ENCODE data around the gene CNN2. TPM values are rescaled to one million over a fixed set of nuclear protein-coding genes. Genes with fewer than 3 reads are reported as not detected.

Gene CNN2
- total and polyA plus RNA-seq, 2 of the 13 experiments (the other 11 are each of a cell fraction or from before 2014, with no cell fraction given), result 63.6 to 70.0 TPM

GRCh38 chr19:1073063-1073955, 46.9 kb downstream of the CNN2 start:
- DNase-seq (ENCODE audit: low spot score) (no peak), FAIRE-seq (no peak), ATAC-seq (no peak)
- Histone ChIP-seq H3K36me3 (replicated peaks in 1 of 2; ENCODE audit: control insufficient read depth in 1 of 2, insufficient read depth in 2 of 2, low read length in 2 of 2) (no peaks in the 10 kb centered on the region; a peak in 1 of 5 replicates), H3K4me1 (ENCODE audit: insufficient read depth, low read length) (peaks cover 29% of the 10 kb centered on the region), H4K20me1 (ENCODE audit: insufficient read depth, low read length) (peaks cover 3% of the 10 kb centered on the region; the same call in 1 of the 2 replicates), H3K4me3 (replicated peaks in 1 of 3; ENCODE audit: insufficient read depth in 1 of 3, low read depth in 2 of 3, low read length in 3 of 3) (no peak overlapping the region), H3K27me3 (ENCODE audit: control insufficient read depth in 1 of 2, insufficient read depth in 2 of 2, low read length in 2 of 2) (no peaks in the 10 kb centered on the region), H3K9ac (ENCODE audit: insufficient read depth, low read depth, low read length) (no peak overlapping the region), H2AFZ (ENCODE audit: low read length) (no peak overlapping the region), H3K27ac (ENCODE audit: extremely low read length, insufficient read depth, low read length) (no peak overlapping the region), H3K4me2 (ENCODE audit: low read depth, low read length) (no peak overlapping the region), H3K9me3 (ENCODE audit: low read length) (no peaks in the 10 kb centered on the region), H3K79me2 (ENCODE audit: insufficient read depth, low read length) (no peaks in the 10 kb centered on the region)
- ChIA-PET POLR2A (no interaction called here), CTCF (ENCODE audit: low intra/inter-chr PET ratio, low total read pairs) (no interaction called here)
- TF ChIP-seq NR2C2 (CRISPR knock-in tag; IDR thresholded peaks at IDR 0.05; ENCODE audit: borderline replicate concordance) (0 out of 2 replicates have a peak, but pooled peaks have one; percentile 21), ZMAT5 (CRISPR knock-in tag; IDR thresholded peaks at IDR 0.05; ENCODE audit: borderline replicate concordance, low read depth) (no peak), NR2F6 (IDR thresholded peaks at IDR 0.05) (peak; percentile 52; the same call in 1 of the 2 replicates), NR2F6 (CRISPR knock-in tag; IDR thresholded peaks at IDR 0.05) (no peak)
- 81% methylated on average over 26 of the region's 30 CpGs for WGBS (ENCODE audit: low lambda C conversion rate)
- intact Hi-C loops (cut with micrococcal nuclease; ENCODE audit: unreplicated experiment), result no loop called here
- in situ Hi-C loops (cut with HindIII; ENCODE audit: extremely low pct_ligation_motif_present, low pct_unique_long_range_greater_than_20kb), result no loop called here
- no TSS peak for BruUV-seq (replicated peaks)

- in situ Hi-C loops (cut with HindIII; ENCODE audit: extremely low pct_ligation_motif_present, low pct_unique_long_range_greater_than_20kb) (no loop called here), intact Hi-C loops (cut with micrococcal nuclease; ENCODE audit: unreplicated experiment) (no loop called here)
- ATAC-seq (no peak), FAIRE-seq (no peak), DNase-seq (ENCODE audit: low spot score) (no peak)
- H3K4me3 ChIP-seq (replicated peaks in 1 of 3; ENCODE audit: insufficient read depth in 1 of 3, low read depth in 2 of 3, low read length in 3 of 3), result no peak overlapping the region
- H4K20me1 ChIP-seq (ENCODE audit: insufficient read depth, low read length), result peaks cover 3% of the 10 kb centered on the region; the same call in 1 of the 2 replicates
- H3K4me2 ChIP-seq (ENCODE audit: low read depth, low read length), result no peak overlapping the region
- BruUV-seq (replicated peaks), result no TSS peak
- H3K36me3 ChIP-seq (replicated peaks in 1 of 2; ENCODE audit: control insufficient read depth in 1 of 2, insufficient read depth in 2 of 2, low read length in 2 of 2), result no peaks in the 10 kb centered on the region; a peak in 1 of 5 replicates
- H3K4me1 ChIP-seq (ENCODE audit: insufficient read depth, low read length), result peaks cover 29% of the 10 kb centered on the region
- H3K9me3 ChIP-seq (ENCODE audit: low read length), result no peaks in the 10 kb centered on the region
- H3K27ac ChIP-seq (ENCODE audit: extremely low read length, insufficient read depth, low read length), result no peak overlapping the region
- H3K27me3 ChIP-seq (ENCODE audit: control insufficient read depth in 1 of 2, insufficient read depth in 2 of 2, low read length in 2 of 2), result no peaks in the 10 kb centered on the region
- H2AFZ ChIP-seq (ENCODE audit: low read length), result no peak overlapping the region
- ChIA-PET CTCF (ENCODE audit: low intra/inter-chr PET ratio, low total read pairs) (no interaction called here), POLR2A (no interaction called here)
- 97% methylated on average over 19 of the region's 28 CpGs for WGBS (ENCODE audit: low lambda C conversion rate)
- H3K79me2 ChIP-seq (ENCODE audit: insufficient read depth, low read length), result no peaks in the 10 kb centered on the region
- H3K9ac ChIP-seq (ENCODE audit: insufficient read depth, low read depth, low read length), result no peak overlapping the region
- no peak for TF ChIP-seq FOXA1 (IDR thresholded peaks at IDR 0.05)
- TF ChIP-seq FOXA1 (CRISPR knock-in tag; IDR thresholded peaks at IDR 0.05), result no peak
- TF ChIP-seq ZNF841 (CRISPR knock-in tag; IDR thresholded peaks at IDR 0.05; ENCODE audit: borderline replicate concordance), result no peak
- TF ChIP-seq RELA (CRISPR knock-in tag; IDR thresholded peaks at IDR 0.05), result no peak
- TF ChIP-seq NFIC (IDR thresholded peaks at IDR 0.05; ENCODE audit: low read length), result no peak
- no peak for TF ChIP-seq TOE1 (CRISPR knock-in tag; IDR thresholded peaks at IDR 0.05)
- TF ChIP-seq ZNF646 (CRISPR knock-in tag; IDR thresholded peaks at IDR 0.05), result no peak
Observed at GRCh38 chr19:1073956-1074517, 47.6 kb downstream of the CNN2 start.

All from HepG2 (cell line).